Measurements from ENCODE around the gene FOS.

FOS gene

GRCh38 chr14:75252254-75252837, 26.3 kb upstream of the FOS start:
- DNase-seq = no peak

GRCh38 chr14:75254381-75254822, 24.2 kb upstream of the FOS start:
- no peak for DNase-seq

- DNase-seq = no peak
Observed at GRCh38 chr14:75254901-75255584, 23.6 kb upstream of the FOS start.

- no peak for DNase-seq
Observed at GRCh38 chr14:75258079-75258802, 20.4 kb upstream of the FOS start.

- peak; percentile 98 for DNase-seq
Observed at GRCh38 chr14:75258803-75259509, 19.7 kb upstream of the FOS start.

- no peak for DNase-seq
Observed at GRCh38 chr14:75259510-75259855, 19.1 kb upstream of the FOS start.

GRCh38 chr14:75260025-75260763, 18.4 kb upstream of the FOS start:
- no peak for DNase-seq

GRCh38 chr14:75261820-75262219, 16.8 kb upstream of the FOS start:
- DNase-seq = no peak

GRCh38 chr14:75262641-75263040, 16.0 kb upstream of the FOS start:
- DNase-seq = no peak

- DNase-seq = no peak
Observed at GRCh38 chr14:75264036-75264435, 14.6 kb upstream of the FOS start.

GRCh38 chr14:75267141-75267721, 11.4 kb upstream of the FOS start:
- no peak for DNase-seq

GRCh38 chr14:75268633-75269550, 9.7 kb upstream of the FOS start:
- DNase-seq = no peak

GRCh38 chr14:75271514-75271913, 7.1 kb upstream of the FOS start:
- no peak for DNase-seq

GRCh38 chr14:75273272-75274049, 5.2 kb upstream of the FOS start:
- DNase-seq = no peak

- no peak for DNase-seq
Observed at GRCh38 chr14:75274050-75274898, 4.4 kb upstream of the FOS start.

- DNase-seq = no peak
Observed at GRCh38 chr14:75274899-75275569, 3.6 kb upstream of the FOS start.

GRCh38 chr14:75275598-75275997, 3.0 kb upstream of the FOS start:
- no peak for DNase-seq

GRCh38 chr14:75277008-75277814, 1.4 kb upstream of the FOS start:
- DNase-seq = no peak

Data from NCI-H187 treated with DMSO at 0.1 percent for 48 hours (cell line).